OCI-LY3 (cell line): Measurements from ENCODE around the gene IL16.
A peak's percentile ranks its signal among the peaks of the same experiment; 100 is the strongest.

ENCODE experiments used
- H2AFZ ChIP-seq: fragments of 200-600, 300-600 bp; shearing (Covaris generic); 2 replicates; pipeline ENCODE4 v1.6.0; 2014; ENCODE audit warnings: antibody characterized with exemption, low read depth, low read length
- H3K27ac ChIP-seq: fragments of 200-600, 300-600 bp; sonication (generic); 2 replicates; pipeline ENCODE4 v1.5.1; 2014; ENCODE audit warnings: mild to moderate bottlenecking, low read length, moderate library complexity, mixed read lengths
- H3K27me3 ChIP-seq: fragments of 200-600, 300-600 bp; sonication (generic); 2 replicates; pipeline ENCODE4 v1.6.1; 2014; ENCODE audit warnings: low read depth, low read length, mixed read lengths
- H3K36me3 ChIP-seq: fragments of 200-600, 300-600 bp; sonication (generic); replicated peaks from 2 replicates; pipeline ENCODE3; 2014; ENCODE audit warnings: low read depth, low read length, mixed read lengths
- H3K4me1 ChIP-seq: fragments of 300-600, 200-600 bp; sonication (generic); 2 replicates; pipeline ENCODE4 v1.6.1; 2014; ENCODE audit warnings: low read length, mixed read lengths
- H3K4me2 ChIP-seq: fragments of 200-600, 300-600 bp; sonication (generic); 2 replicates; pipeline ENCODE4 v1.6.1; 2014; ENCODE audit warnings: low read length, mixed read lengths
- H3K4me3 ChIP-seq: fragments of 300-600, 200-600 bp; sonication (generic); 2 replicates; pipeline ENCODE4 v1.5.1; 2014; ENCODE audit warnings: antibody characterized with exemption, mild to moderate bottlenecking, low read length, moderate library complexity
- H3K79me2 ChIP-seq: fragments of 300-600, 200-600 bp; shearing (Covaris generic); 2 replicates; pipeline ENCODE4 v1.6.1; 2014; ENCODE audit warnings: mild to moderate bottlenecking, low read length, mixed read lengths
- H3K9ac ChIP-seq: fragments of 300-600, 200-600 bp; shearing (Covaris generic); 2 replicates; pipeline ENCODE4 v1.6.0; 2014; ENCODE audit warnings: mild to moderate bottlenecking, low read length, moderate library complexity
- H3K9me3 ChIP-seq: fragments of 200-600, 300-600 bp; shearing (Covaris generic); 2 replicates; pipeline ENCODE4 v1.6.1; 2014; ENCODE audit warnings: low read length, mixed read lengths; ENCODE audit not compliant: insufficient read depth
- H4K20me1 ChIP-seq: fragments of 200-600, 300-600 bp; sonication (generic); 2 replicates; pipeline ENCODE4 v1.6.1; 2016; ENCODE audit warnings: low read length, mixed read lengths; ENCODE audit not compliant: insufficient read depth
- EZH2phosphoT487 ChIP-seq: fragments of 200-600 bp; shearing (Covaris generic); IDR thresholded peaks from 2 replicates; pipeline ENCODE4 v1.6.1; 2018; ENCODE audit warnings: antibody characterized with exemption, mixed run types, low read depth
- TF ChIP-seq, protein P1 (sequence below): fragments of 200-600, 300-600 bp; sonication (generic); IDR thresholded peaks from 2 replicates; pipeline ENCODE4 v1.5.1; 2014; ENCODE audit warnings: antibody characterized with exemption, low read length, low read depth

The IL16 gene

DNA sequence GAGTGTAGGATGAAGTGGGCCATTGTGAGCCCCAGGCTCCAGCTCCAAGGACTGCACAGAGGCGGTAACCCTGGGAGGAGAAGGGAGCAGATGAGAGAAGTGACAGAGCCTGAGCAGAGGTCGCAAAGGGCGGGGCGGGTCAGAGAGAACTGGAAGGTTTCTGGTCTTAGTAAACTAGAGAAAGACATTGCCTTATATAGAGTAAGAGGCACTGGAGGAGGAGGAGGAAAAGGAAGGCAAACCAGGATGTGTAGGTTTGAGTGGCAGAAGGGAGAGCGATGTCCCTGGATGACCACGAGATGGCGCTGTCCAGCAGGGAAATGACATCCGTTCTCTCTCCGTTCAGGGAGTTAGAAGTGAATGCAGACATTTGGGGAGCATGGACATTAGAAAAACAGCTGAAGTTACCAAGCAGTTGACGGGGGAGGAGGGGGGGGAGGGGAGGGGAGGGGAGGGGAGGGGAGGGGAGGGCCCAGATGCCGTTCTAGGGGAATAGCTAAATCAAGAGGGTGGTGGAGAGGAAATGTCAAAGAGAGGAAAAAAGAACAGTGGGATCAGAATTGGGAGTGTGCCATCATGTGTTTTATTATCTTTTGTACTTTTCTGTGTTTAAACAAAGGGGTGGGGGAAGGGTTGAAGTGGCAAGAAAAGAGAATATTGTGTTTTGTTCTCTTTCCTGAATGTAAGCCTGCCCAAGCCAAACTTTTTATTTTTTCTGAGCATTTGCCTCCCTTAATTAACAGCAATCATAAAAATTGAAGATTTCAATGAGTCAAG lies 78.4 kb downstream of the IL16 start:
- Histone ChIP-seq H3K9ac (peak overlapping the region; percentile 21), H3K79me2 (no peaks in the 10 kb centered on the region), H3K27ac (no peak overlapping the region), H3K27me3 (no peaks in the 10 kb centered on the region), H3K4me3 (no peak overlapping the region), H3K9me3 (peaks cover 16% of the 10 kb centered on the region), H3K36me3 (peaks cover 13% of the 10 kb centered on the region), H3K4me2 (peak overlapping the region; percentile 46), H4K20me1 (no peaks in the 10 kb centered on the region), H2AFZ (peak overlapping the region; percentile 64), H3K4me1 (peaks cover 12% of the 10 kb centered on the region)
- TF ChIP-seq, protein P1, sequence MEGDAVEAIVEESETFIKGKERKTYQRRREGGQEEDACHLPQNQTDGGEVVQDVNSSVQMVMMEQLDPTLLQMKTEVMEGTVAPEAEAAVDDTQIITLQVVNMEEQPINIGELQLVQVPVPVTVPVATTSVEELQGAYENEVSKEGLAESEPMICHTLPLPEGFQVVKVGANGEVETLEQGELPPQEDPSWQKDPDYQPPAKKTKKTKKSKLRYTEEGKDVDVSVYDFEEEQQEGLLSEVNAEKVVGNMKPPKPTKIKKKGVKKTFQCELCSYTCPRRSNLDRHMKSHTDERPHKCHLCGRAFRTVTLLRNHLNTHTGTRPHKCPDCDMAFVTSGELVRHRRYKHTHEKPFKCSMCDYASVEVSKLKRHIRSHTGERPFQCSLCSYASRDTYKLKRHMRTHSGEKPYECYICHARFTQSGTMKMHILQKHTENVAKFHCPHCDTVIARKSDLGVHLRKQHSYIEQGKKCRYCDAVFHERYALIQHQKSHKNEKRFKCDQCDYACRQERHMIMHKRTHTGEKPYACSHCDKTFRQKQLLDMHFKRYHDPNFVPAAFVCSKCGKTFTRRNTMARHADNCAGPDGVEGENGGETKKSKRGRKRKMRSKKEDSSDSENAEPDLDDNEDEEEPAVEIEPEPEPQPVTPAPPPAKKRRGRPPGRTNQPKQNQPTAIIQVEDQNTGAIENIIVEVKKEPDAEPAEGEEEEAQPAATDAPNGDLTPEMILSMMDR, result peak; percentile 91
- no peak for TF ChIP-seq EZH2phosphoT487

DNA sequence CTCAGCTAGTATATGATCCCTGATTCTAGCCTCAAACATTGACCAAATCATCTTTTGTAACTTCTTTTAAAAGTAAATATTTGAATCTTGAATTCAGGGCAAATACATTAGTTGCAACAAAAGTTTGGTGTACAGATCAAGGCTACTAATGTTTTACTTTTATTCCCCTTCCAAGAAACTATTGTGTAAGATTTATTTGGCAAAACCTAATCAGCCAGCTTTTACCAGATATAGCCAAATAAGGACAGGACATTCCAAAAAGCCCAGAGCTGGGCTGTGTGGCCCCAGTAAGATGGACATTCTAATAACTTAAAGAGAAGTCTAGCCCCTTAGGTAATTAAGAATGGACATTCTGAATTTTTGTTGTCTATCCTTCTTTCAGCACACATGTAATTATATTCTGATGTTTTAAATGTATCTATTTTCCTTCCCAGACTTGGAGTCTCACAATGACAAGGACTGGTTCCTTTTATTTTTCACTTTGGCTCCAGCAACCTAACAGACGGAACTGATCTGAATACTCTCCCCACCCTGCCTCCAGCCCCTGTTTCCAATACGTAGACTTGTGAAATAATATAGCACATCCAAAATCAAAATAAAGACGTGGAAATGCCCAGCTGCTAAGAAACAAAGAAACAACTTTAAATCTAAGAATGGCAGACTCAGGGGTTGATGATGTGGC lies 79.2 kb downstream of the IL16 start:
- Histone ChIP-seq H3K4me2 (0 out of 2 replicates have a peak overlapping the region, but pooled peaks have one; percentile 12), H2AFZ (no peak overlapping the region), H4K20me1 (no peaks in the 10 kb centered on the region)

DNA sequence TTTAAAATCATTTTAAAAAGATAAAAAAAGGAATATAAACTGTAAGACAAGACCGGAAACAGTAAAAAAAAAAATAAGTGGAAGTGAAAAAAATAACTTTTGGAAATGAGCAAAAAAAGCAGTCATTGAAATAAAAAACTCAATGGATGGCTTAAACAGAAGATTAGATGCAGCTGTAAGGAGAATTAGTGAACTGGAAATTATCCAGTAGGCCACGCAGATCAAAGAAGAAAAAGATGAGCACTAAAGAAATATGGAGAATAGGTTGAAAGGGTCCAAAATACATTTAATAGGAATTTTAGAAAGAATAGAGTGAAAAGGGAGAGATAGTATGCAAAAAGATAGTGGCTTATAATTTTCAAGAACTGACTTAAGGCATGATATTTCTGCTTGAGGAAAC lies 80.3 kb downstream of the IL16 start:
- H3K79me2 ChIP-seq, result no peaks in the 10 kb centered on the region
- no peak for TF ChIP-seq EZH2phosphoT487
- TF ChIP-seq, protein P1, result no peak
- H2AFZ ChIP-seq, result no peak overlapping the region
- H3K27me3 ChIP-seq, result no peaks in the 10 kb centered on the region
- no peak overlapping the region for H3K4me3 ChIP-seq
- H3K4me1 ChIP-seq, result peaks cover 12% of the 10 kb centered on the region
- no peaks in the 10 kb centered on the region for H4K20me1 ChIP-seq
- H3K9ac ChIP-seq, result no peak overlapping the region
- H3K4me2 ChIP-seq, result no peak overlapping the region
- H3K27ac ChIP-seq, result no peak overlapping the region
- H3K9me3 ChIP-seq, result peaks cover 16% of the 10 kb centered on the region
- H3K36me3 ChIP-seq, result peaks cover 13% of the 10 kb centered on the region

More for the DNA sequence above, 79.2 kb downstream of the IL16 start:
- TF ChIP-seq, protein P1, result no peak
- no peak for TF ChIP-seq EZH2phosphoT487
- peak overlapping the region; percentile 21; the same call in 1 of the 2 replicates for H3K9ac ChIP-seq
- no peaks in the 10 kb centered on the region for H3K79me2 ChIP-seq
- H3K4me3 ChIP-seq, result no peak overlapping the region
- peaks cover 16% of the 10 kb centered on the region for H3K9me3 ChIP-seq
- peaks cover 13% of the 10 kb centered on the region for H3K36me3 ChIP-seq
- no peak overlapping the region for H3K27ac ChIP-seq
- peaks cover 12% of the 10 kb centered on the region for H3K4me1 ChIP-seq
- no peaks in the 10 kb centered on the region for H3K27me3 ChIP-seq

DNA sequence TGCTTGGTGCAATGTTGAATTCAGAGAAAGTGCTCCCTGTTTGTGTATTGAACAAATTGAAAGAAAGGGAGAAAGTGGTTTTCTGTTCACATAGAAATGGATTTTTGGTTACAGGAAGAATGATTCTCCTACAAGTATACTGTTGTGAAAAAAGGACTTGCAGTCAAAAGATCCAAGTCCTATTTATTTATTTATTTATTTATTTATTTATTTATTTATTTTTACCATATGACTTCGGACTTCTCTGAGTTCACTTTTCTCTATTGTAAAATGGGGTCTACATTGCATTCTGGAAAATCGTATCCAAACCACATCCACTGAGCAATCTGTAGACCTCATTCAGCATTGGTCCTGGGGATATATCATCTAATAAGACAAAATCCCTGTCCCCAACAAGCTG lies 81.2 kb downstream of the IL16 start:
- Histone ChIP-seq H3K4me1 (peaks cover 12% of the 10 kb centered on the region), H3K9me3 (peaks cover 16% of the 10 kb centered on the region), H3K4me2 (no peak overlapping the region), H3K27me3 (no peaks in the 10 kb centered on the region), H2AFZ (no peak overlapping the region), H3K9ac (no peak overlapping the region), H4K20me1 (no peaks in the 10 kb centered on the region), H3K36me3 (peaks cover 13% of the 10 kb centered on the region), H3K27ac (no peak overlapping the region), H3K79me2 (no peaks in the 10 kb centered on the region), H3K4me3 (no peak overlapping the region)
- no peak for TF ChIP-seq EZH2phosphoT487
- TF ChIP-seq, protein P1, result no peak
